HCT116 (cell line): ENCODE results near the gene BTNL9. TPM values are rescaled to one million over a fixed set of nuclear protein-coding genes. Genes with fewer than 3 reads are reported as not detected.

Experiments used
- ATAC-seq: fragments of 200-7000 bp; cut with Tn5 transposase; 2 replicates; pipeline ENCODE4 v1.9.1; 2020; ENCODE audit warnings: mild to moderate bottlenecking, moderate library complexity
- BruUV-seq: library from RNA; stranded (reverse); fragments of 400-500 nt; replicated peaks from 2 replicates; lab custom pipeline; 2021; lab: Mats Ljungman, UMichigan
- CTCF ChIA-PET: fragments of 300-600 bp; sonication (Branson Sonifier 250); formaldehyde crosslinking; loops from one replicate; lab custom pipeline; 2021; ENCODE audit warnings: antibody characterized with exemption; lab: Charles Lee
- POLR2A ChIA-PET: fragments of 300-600, 350-600 bp; sonication (Branson Sonifier 250); formaldehyde crosslinking; loops from one replicate; lab custom pipeline; 2021; ENCODE audit warnings: antibody characterized with exemption; lab: Charles Lee
- RAD21 ChIA-PET, 2 experiments: fragments of 300-600 bp; sonication (Branson Sonifier 250); formaldehyde crosslinking; loops; one replicate each; lab custom pipeline; 2023; ENCODE audit warnings: low total read pairs in 2 of 2; ENCODE audit not compliant: uncharacterized antibody in 2 of 2, unreplicated experiment in 2 of 2, low non-redundant PET in 1 of 2; lab: Charles Lee
- DNase-seq: peaks from one replicate; pipeline ENCODE4 v3.0.0-alpha.2; 2010; ENCODE audit warnings: low read depth, low spot score
- H2AFZ ChIP-seq: fragments of 200-600 bp; shearing (Covaris generic), sonication (generic); 2 replicates; pipeline ENCODE4 v1.6.1; 2017; ENCODE audit warnings: low read depth, mixed run types, mixed read lengths, antibody characterized with exemption, low read length; ENCODE audit not compliant: poor library complexity, severe bottlenecking
- H3K27ac ChIP-seq: 2 replicates; pipeline ENCODE4 v1.5.1; 2012; ENCODE audit warnings: low read depth, low read length
- H3K27me3 ChIP-seq: fragments of 200-600 bp; sonication (generic); 2 replicates; pipeline ENCODE4 v1.6.1; 2016; ENCODE audit warnings: mixed run types, low read length, mixed read lengths; ENCODE audit not compliant: insufficient read depth
- H3K36me3 ChIP-seq, 2 experiments: fragments of 200-500 bp in 1 of 2; fragments of 200-600 bp in 1 of 2; sonication (Bioruptor generic) in 1 of 2; sonication (generic) in 1 of 2; 2 replicates each; pipeline versions ENCODE4 v1.5.1 to v1.6.1; 2014 to 2016; ENCODE audit warnings: low read length in 2 of 2, inconsistent platforms in 1 of 2, mixed read lengths in 1 of 2, mixed run types in 1 of 2; ENCODE audit not compliant: insufficient read depth in 2 of 2, control insufficient read depth in 1 of 2
- H3K4me1 ChIP-seq, 2 experiments: fragments of 200-600 bp in 1 of 2; sonication (generic) in 1 of 2; 2 replicates each; pipeline versions ENCODE4 v1.5.1 to v1.6.1; 2012 to 2017; ENCODE audit warnings: low read length in 2 of 2, inconsistent platforms in 1 of 2, mild to moderate bottlenecking in 1 of 2, mixed read lengths in 1 of 2, mixed run types in 1 of 2, moderate library complexity in 1 of 2; ENCODE audit not compliant: insufficient read depth in 2 of 2, control insufficient read depth in 1 of 2
- H3K4me2 ChIP-seq: fragments of 200-600 bp; sonication (generic); 2 replicates; pipeline ENCODE4 v1.6.1; 2017; ENCODE audit warnings: mixed run types, low read length, mixed read lengths
- H3K4me3 ChIP-seq, 2 experiments: fragments of 200-600 bp in 1 of 2; sonication (generic) in 1 of 2; replicated peaks in 1 of 2; 2 replicates each; pipeline ENCODE4 v1.5.1; 2011 to 2016; ENCODE audit warnings: low read length in 2 of 2, control low read depth in 1 of 2, low read depth in 1 of 2, mild to moderate bottlenecking in 1 of 2, mixed read lengths in 1 of 2, mixed run types in 1 of 2
- H3K79me2 ChIP-seq: fragments of 200-600 bp; sonication (generic); 2 replicates; pipeline ENCODE4 v1.6.1; 2017; ENCODE audit warnings: mild to moderate bottlenecking, mixed run types, low read length, moderate library complexity, mixed read lengths; ENCODE audit not compliant: insufficient read depth
- H3K9ac ChIP-seq: fragments of 200-600 bp; sonication (generic); 2 replicates; pipeline ENCODE4 v1.6.1; 2016; ENCODE audit warnings: low read length, mixed read lengths
- H3K9me2 ChIP-seq: fragments of 200-600 bp; sonication (generic), shearing (Covaris generic); 2 replicates; pipeline ENCODE4 v1.6.1; 2017; ENCODE audit warnings: mixed run types, mild to moderate bottlenecking, moderate library complexity; ENCODE audit not compliant: insufficient read depth
- H3K9me3 ChIP-seq, 2 experiments: fragments of 200-500 bp in 1 of 2; fragments of 200-600 bp in 1 of 2; sonication (Bioruptor generic) in 1 of 2; sonication (generic) in 1 of 2; 2 replicates each; pipeline ENCODE4 v1.6.1; 2014 to 2017; ENCODE audit warnings: low read length in 2 of 2, mixed read lengths in 2 of 2, inconsistent platforms in 1 of 2, low read depth in 1 of 2, mild to moderate bottlenecking in 1 of 2, mixed run types in 1 of 2, moderate library complexity in 1 of 2; ENCODE audit not compliant: control insufficient read depth in 1 of 2, insufficient read depth in 1 of 2
- H4K20me1 ChIP-seq: fragments of 200-600 bp; sonication (generic), shearing (Covaris generic); 2 replicates; pipeline ENCODE4 v1.6.1; 2017; ENCODE audit warnings: mixed run types, mild to moderate bottlenecking, moderate library complexity; ENCODE audit not compliant: insufficient read depth
- ELF1 ChIP-seq: IDR thresholded peaks from 2 replicates; pipeline ENCODE4 v1.6.1; 2012; ENCODE audit warnings: low read depth, borderline replicate concordance
- EZH2phosphoT487 ChIP-seq: fragments of 200-600 bp; IDR thresholded peaks from 2 replicates; pipeline ENCODE4 v1.6.1; 2018; ENCODE audit warnings: antibody characterized with exemption, borderline replicate concordance
- FOSL1 ChIP-seq: IDR thresholded peaks from 2 replicates; pipeline ENCODE4 v1.6.1; 2012; ENCODE audit warnings: low read depth
- POLR2A ChIP-seq: IDR thresholded peaks from 2 replicates; pipeline ENCODE4 v1.7.0; 2011; ENCODE audit warnings: borderline replicate concordance; ENCODE audit not compliant: insufficient read depth, insufficient read length; ENCODE audit errors: extremely low read depth
- POLR2AphosphoS5 ChIP-seq: IDR thresholded peaks from 2 replicates; pipeline ENCODE4 v1.6.1; 2011; ENCODE audit warnings: mild to moderate bottlenecking, low read depth, low read length, moderate library complexity
- SP1 ChIP-seq: IDR thresholded peaks from 2 replicates; pipeline ENCODE4 v1.6.1; 2012; ENCODE audit warnings: low read depth
- ZNF274 ChIP-seq: fragments of 200-500 bp; sonication (Bioruptor generic); IDR thresholded peaks from 2 replicates; pipeline ENCODE4 v1.6.1; 2014; ENCODE audit warnings: mild to moderate bottlenecking, low read depth, low read length, inconsistent platforms
- intact Hi-C: fragments of 100-400 bp; cut with micrococcal nuclease; formaldehyde crosslinking; loops from 2 replicates; pipeline ENCODE4 v1.10.0; 2022
- total RNA-seq: library from RNA; stranded (reverse); gene quantifications from one replicate; pipeline ENCODE4 v1.2.1, GENCODE V29; 2021; ENCODE audit not compliant: unreplicated experiment
- TF ChIP-seq, protein P1 (sequence below): IDR thresholded peaks from 2 replicates; pipeline ENCODE4 v1.6.1; 2012; ENCODE audit warnings: low read depth

The BTNL9 gene
- total RNA-seq, 1 experiment from 2014 or later, result 11.7 TPM

DNA sequence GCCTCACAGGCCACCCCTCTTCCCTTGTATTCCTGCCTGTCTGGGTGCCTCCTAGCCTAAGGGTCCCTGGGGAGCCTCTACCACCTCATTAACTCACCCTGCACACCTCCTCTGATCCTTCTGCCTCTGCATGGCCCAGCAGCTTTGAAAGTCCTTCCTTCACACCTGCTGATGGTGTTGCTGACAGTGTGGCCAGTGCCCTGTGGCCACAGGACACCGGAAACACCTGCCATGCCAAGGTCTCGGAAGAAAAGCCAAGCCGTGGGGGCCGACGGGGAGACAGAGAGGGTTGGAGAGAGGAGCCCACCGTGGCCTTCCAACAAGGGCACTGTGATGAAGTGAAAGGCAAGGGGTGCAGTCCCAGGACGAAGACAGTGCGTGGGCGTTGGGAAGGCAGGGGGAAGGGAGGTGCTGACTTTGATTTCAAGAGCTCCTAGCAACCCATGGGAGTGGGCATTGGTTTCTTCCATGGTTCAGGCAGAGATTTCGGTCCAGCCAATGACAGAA is 4.1 kb downstream of the BTNL9 start:
- H3K4me2 ChIP-seq, result no peak overlapping the region
- ChIA-PET RAD21 (interaction anchor here in 1 of 2 experiments (0.6 kb wide), 1 partner anchor 17 kb away, joined by 3 read pairs; no protein-coding TSS in a partner anchor), CTCF (interaction anchor here (0.6 to 0.7 kb wide), 2 partner anchors 36 to 124 kb away, joined by 3 to 4 read pairs; no protein-coding TSS in a partner anchor), POLR2A (no interaction called here)
- H3K79me2 ChIP-seq, result no peaks in the 10 kb centered on the region
- no TSS peak for BruUV-seq
- intact Hi-C loops, result loop anchor here (10.0 kb wide), 1 partner anchor 111 kb away; no protein-coding TSS in a partner anchor
- no peaks in the 10 kb centered on the region for H3K9me2 ChIP-seq
- no peak overlapping the region for H3K27ac ChIP-seq
- H3K4me1 ChIP-seq, result no peaks in the 10 kb centered on the region
- H3K9ac ChIP-seq, result no peak overlapping the region
- DNase-seq, result no peak
- no peaks in the 10 kb centered on the region for H3K36me3 ChIP-seq
- H2AFZ ChIP-seq, result no peak overlapping the region
- no peaks in the 10 kb centered on the region for H4K20me1 ChIP-seq
- H3K4me3 ChIP-seq, result no peak overlapping the region
- TF ChIP-seq POLR2AphosphoS5 (no peak), POLR2A (no peak), EZH2phosphoT487 (no peak), FOSL1 (no peak), SP1 (no peak), ELF1 (no peak), ZNF274 (no peak)
- TF ChIP-seq, protein P1, sequence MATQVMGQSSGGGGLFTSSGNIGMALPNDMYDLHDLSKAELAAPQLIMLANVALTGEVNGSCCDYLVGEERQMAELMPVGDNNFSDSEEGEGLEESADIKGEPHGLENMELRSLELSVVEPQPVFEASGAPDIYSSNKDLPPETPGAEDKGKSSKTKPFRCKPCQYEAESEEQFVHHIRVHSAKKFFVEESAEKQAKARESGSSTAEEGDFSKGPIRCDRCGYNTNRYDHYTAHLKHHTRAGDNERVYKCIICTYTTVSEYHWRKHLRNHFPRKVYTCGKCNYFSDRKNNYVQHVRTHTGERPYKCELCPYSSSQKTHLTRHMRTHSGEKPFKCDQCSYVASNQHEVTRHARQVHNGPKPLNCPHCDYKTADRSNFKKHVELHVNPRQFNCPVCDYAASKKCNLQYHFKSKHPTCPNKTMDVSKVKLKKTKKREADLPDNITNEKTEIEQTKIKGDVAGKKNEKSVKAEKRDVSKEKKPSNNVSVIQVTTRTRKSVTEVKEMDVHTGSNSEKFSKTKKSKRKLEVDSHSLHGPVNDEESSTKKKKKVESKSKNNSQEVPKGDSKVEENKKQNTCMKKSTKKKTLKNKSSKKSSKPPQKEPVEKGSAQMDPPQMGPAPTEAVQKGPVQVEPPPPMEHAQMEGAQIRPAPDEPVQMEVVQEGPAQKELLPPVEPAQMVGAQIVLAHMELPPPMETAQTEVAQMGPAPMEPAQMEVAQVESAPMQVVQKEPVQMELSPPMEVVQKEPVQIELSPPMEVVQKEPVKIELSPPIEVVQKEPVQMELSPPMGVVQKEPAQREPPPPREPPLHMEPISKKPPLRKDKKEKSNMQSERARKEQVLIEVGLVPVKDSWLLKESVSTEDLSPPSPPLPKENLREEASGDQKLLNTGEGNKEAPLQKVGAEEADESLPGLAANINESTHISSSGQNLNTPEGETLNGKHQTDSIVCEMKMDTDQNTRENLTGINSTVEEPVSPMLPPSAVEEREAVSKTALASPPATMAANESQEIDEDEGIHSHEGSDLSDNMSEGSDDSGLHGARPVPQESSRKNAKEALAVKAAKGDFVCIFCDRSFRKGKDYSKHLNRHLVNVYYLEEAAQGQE, result no peak
- no peaks in the 10 kb centered on the region for H3K9me3 ChIP-seq
- peaks cover 16% of the 10 kb centered on the region; the same call in 1 of the 2 replicates for H3K27me3 ChIP-seq
- no peak for ATAC-seq
